Dedifferentiated amniotic fluid mesenchymal stem cell (primary cell): ENCODE results near the gene CAMK2N2.

Experiments used
- DNase-seq: peaks from one replicate; pipeline ENCODE4 v3.0.0-alpha.2; 2016; ENCODE audit errors: extremely low spot score

The CAMK2N2 gene

DNA sequence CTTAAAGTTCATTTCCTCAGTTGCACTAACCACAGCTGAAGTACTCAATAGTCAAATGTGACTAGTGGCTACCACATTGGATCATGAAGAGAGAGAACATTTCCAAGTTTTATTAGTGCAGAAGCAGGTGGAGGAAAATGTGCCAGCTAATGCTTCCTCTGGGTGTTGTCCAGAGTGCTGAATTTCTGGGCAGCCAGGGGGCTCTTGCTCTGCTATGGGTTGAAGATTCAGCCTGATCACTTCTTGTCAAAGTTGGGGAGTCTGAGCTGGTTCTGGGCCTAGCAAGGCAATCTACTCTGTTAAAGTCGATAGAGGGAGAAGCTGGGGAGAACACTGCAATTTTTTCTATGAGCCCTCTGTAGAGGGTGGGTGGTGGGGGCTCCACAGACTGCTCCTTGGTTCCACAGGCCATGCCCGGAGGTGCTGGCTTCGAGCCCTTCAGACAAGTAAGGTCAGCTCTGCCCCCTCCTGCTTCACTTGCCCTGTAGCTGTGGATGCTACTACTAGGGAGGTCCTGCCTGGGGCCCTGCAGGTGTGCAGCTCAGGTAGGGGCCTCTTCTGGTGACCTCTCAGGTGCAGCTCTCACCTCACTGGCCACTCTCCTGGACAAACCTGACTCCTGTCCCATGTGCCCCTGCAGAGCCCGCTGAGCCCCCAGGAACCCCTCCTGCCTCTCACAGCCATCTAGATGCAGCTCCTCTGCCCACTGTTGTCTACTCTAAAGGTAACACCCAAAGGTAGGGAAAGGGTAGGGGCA is 20.8 kb downstream of the CAMK2N2 start:
- no peak for DNase-seq

DNA sequence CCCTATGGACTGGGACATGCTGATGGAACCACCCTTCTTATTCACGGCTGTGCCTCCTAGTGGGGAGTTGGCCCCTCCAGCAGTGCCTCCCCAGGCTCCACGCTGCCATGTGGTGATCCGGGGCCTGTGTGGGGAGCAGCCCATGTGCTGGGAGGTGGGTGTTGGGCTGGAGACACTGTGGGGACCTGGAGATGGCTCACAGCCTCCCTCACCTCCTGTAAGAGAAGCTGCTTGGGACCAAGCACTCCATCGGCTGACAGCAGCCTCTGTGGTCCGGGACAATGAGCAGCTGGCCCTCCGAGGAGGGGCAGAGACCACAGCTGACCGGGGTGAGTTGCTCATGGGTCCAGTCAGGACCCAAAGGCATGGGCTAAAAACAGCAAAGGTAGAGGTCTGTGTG is 21.6 kb downstream of the CAMK2N2 start:
- no peak for DNase-seq

DNA sequence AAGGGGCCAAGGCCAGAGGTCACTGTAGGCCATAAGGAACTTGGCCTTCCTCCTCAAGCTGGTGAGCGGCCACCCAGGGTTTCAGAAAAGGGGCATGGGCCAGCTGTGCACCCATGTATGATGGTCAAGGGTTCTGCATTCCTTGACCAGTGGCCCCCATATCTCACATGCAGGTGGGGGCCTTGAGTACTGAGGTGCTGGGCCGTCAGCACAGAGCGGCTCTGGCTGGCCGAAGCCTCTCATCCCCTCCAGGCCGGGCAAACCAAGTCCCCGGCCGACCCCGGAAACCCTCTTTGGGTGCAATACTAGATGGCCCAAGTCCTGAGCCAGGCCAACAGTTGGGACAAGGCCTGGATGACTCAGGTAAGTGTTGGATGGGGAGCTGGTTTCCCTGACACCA is 22.1 kb downstream of the CAMK2N2 start:
- DNase-seq: no peak

DNA sequence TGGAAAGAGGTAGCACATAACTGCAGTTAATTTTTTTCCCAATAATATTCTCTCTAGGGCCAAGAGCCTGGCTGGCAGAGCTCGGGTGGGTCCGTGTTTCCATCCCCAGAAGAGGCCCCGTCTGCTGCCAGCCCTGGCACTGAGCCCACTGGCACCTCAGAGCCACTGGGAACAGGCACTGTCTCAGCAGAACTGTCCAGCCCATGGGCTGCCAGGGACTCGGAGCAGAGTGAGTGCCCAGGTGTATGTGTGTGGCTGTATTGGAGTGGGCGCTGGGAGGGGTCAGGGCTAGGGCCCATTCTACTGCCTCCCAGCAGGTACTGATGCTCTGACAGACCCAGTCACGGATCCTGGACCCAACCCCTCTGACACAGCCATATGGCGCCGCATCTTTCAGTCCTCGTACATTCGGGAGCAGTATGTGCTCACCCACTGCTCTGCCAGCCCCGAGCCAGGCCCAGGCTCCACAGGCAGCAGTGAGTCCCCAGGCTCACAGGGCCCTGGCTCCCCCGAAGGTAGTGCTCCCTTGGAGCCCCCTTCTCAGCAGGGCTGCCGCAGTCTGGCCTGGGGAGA is 23.0 kb downstream of the CAMK2N2 start:
- DNase-seq: no peak

DNA sequence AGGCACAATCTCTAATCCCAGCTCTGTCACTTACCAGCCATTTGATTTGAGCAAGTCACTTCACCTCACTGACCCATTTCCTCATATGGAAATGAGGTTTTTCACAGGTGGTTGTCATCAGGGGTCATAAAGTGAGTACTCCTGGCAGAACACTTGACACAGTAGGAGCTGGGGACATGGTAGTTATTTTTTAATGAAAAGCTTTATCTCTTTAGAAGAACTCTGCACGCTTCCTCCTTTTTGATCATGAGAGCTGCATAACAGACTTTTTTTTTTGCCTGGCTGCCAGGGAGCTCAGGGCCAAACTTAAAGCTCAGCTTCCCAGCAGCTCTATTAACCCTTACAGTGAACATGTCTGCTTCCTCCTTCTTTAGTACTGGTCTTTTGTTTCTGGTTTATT is 23.5 kb downstream of the CAMK2N2 start:
- no peak for DNase-seq

DNA sequence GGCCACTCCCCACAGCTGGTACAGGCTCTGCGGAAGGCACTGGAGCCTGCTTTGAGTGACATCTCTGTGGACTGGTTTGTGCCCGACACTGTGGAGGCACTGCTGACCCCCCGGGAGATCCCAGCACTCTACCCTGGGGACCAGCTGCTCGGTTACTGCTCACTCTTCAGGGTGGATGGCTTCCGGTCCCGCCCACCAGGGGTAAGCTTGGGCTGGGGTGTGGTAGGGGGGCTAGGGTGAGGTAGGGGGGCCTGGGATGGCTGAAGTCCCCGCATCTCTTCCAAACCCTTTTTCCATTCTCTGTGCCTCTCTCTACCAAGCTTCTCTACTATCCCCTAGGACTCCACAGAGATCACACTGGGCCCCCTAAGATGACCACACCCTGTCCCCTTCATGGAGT is 24.1 kb downstream of the CAMK2N2 start:
- DNase-seq: no peak

DNA sequence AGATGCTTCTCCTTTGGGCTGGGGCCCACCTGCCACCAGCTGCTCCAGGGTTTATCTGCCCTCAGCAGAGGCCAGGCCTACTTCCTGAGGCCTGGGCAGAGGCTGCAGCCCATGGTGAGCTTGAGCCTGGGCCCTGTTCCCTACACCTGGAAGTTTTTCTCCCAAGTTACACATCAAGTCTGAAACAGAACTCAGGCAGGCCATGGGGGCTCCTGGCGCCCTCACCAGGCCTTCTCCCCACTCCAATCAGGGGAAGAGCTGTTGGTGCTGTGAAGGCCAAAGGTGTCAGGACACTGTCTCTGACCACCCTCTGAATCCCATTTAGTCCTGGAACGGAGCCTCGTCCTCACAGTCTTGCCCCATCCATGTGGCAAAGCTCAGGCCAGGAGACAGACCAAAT is 24.7 kb downstream of the CAMK2N2 start:
- no peak for DNase-seq

DNA sequence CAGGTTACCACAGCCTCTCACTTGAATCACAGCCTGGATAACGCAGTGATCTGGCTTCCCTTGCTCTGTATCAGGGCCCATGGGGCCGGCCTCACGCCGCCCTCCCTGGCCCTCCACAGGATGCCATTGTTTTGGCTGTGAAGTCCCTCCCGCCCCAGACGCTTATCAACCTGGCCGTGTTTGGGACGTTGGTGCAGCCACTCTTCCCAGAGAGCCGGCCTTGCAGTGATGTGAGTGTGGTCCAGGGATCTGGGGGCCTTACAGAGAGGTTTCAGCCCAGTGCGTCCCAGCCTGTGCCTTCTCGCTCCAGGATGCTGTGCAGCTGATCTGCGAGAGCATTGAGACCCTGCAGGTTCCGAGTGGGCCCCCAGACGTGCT is 25.3 kb downstream of the CAMK2N2 start:
- no peak for DNase-seq

DNA sequence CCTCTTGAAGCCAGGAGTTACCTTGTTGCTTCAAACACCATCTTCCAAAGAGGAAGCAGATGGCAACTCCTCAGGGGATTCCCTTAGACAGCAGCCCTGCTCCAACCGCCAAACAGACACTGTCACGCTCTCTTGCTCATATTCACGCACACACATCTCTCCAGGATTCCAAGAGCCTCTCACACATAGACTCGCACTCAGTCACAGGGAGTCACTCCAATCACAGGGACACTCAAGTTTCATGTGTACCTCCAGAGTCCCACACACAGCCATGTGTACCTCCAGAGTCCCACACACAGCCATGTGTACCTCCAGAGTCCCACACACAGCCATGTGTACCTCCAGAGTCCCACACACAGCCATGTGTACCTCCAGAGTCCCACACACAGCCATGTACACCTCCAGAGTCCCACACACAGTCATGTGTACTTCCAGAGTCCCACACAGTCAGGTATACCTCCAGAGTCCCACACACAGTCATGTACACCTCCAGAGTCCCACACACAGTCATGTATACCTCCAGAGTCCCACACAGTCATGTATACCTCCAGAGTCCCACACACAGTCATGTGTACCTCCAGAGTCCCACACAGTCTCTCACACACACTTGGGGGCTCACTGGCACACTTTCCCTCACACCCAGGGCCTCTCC is 25.8 kb downstream of the CAMK2N2 start:
- no peak for DNase-seq

DNA sequence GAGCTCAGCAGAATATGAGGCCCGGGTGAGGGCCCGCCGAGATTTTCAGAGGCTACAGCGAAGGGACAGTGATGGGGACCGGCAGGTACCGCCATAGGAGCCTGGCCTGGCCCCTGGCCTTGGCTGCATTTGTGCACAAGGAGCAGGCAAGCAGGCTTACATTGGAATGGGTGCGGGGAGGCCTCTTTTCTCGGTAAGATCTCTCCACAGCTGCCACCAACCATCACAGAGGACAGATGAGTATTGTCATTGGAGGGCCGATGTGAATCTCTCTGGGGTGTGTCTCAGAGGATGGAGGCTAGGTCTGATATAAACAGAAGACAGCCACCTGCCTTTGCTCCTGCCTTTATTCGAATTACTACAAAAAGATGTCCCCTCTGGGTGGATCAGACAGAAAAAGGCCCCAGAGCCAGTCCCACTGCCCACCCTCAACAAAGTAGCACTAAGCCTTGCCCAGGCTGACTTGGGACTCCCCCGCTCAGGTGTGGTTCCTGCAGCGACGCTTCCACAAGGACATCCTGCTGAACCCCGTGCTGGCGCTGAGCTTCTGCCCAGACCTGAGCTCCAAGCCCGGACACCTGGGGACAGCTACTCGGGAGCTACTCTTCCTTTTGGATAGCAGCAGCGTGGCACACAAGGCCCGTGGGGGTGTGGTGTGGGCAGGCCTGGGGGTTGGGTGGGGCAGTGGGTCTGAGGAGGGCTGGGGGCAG is 26.5 kb downstream of the CAMK2N2 start:
- no peak for DNase-seq

DNA sequence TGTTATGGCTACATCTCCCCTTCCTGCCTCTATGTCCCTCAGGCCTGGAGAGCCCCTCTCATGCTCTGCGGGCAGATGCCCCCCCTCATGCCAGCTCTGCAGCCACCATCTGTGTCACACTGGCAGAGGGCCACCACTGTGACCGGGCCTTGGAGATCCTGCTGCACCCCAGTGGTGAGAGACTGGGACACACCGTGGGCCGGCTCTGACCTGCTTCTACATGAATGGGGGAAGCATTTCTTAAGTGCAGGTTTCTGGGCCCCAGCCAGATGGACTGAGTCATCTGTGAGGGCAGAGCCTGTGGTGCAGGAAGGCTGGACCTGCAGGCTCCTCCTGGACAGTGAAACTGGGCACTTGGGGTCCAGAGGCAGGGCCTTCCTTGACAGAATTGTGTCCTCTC is 27.1 kb downstream of the CAMK2N2 start:
- no peak for DNase-seq

DNA sequence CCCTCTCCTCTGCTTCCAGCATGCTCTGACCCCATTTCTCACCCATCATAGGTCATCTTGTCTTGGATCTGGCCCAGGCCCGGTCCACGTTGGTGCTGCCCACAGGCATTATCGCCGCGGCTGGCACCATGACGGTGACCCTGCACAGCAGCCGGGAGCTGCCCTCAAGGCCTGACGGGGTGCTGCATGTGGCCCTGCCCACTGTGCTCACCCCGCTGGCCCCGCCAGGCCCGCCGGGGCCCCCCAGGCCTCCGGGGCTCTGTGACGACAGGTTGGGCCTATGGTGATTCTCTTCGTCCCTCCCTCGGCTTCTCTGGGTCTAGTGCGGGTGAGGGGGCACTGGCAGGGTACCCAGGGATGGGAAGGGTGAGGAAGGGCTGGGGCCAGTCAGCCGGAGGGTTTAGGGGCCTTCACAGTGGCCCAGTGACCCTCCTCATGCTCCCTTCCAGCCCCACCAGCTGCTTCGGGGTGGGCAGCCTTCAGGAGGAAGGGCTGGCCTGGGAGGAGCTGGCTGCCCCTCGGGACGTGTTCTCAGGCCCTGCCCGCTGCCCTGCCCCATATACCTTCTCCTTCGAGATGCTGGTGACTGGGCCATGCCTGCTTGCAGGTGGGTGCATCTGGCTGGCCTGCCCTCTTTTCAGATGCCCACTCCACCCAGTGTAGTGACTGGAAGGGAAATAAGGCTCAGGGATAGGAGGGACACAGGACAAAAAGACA is 28.1 kb downstream of the CAMK2N2 start:
- no peak for DNase-seq

DNA sequence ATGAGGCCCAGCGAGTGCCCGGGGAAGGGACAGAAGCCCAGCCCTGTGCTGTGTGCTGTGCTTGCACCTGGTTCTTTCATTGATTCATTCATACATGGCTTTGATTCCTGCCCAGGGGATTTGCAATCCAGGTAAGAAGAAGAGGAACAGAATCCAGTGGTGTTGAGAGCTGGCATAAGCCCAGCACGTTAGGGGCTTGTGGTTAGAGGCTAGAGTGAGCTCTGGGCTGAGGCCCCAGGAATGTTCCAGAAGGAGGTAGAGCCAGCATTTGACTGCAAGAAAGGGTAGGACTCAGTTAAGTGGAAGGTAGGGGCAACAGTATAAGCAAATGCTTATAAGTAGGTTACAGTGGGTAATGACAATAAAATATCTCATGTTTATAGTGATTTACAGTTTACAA is 29.7 kb downstream of the CAMK2N2 start:
- no peak for DNase-seq

DNA sequence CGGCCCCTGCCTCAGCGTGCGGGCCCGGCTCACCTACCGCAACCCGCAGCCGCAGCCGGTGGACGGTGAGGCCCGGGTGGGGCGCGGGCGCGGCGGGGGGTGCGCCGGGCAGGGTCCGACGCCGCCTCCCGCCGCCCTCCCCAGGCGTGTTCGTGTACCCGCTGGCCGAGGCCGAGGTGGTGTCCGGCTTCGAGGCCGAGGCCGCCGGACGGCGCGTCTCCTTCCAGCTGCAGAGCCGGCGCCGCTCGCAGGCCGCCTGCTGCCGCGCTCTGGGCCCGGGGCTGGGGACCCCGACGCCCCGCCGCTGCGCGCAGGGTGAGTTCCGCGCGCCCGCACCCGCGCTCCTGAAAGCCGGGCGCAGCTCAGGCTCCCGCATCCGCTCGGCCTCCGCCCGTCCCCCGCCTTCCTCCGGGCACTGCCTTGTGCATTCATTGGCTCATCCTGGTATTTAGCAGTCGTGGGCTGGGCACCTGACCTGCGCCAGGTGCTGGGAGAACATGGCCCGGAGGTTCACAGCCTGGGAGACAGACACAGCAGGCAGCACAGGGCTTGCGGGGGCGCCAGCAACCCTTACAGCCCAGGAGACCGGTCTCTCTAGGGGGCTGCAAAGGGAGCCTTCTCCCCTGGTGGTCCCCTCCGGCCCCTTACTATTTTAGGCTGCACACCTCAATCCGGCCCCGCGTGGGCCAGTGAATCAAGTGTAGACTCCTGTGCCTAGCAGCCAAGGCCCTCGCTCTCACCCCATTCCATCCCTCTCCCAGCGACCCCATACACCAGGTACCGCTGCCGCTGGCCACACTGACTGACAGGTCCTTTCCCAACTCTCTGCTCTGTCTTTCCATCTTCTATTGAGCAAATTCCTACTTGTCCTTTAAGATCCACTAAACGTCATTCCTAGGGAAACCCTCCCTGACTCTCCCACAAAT is 30.5 kb downstream of the CAMK2N2 start:
- no peak for DNase-seq

DNA sequence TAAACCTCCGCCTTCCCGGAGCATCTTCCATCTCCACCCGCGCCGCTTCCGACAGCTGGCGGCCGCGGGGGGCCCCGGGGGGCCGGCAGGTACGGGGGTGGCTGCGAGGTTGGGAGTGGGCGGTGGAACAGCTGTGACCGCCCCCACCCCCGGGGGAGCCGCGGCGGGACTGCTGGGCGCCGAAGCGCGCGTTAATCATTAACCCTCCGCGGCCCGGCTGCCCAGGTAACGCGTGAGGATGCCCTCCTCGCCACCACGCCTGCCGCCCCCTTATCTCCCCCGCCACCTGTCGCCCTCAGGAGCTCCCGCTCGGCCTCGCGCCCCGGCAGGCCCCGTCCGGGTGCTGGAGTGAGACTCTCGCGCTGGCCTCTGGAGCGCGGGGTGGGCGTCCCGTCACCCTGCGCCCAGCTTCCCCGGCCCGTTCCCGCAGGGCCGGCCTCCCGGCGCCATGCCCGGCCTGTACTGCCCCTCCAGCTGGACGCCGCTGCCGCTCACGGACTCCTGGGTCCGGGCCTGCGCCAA is 31.2 kb downstream of the CAMK2N2 start:
- DNase-seq: no peak

DNA sequence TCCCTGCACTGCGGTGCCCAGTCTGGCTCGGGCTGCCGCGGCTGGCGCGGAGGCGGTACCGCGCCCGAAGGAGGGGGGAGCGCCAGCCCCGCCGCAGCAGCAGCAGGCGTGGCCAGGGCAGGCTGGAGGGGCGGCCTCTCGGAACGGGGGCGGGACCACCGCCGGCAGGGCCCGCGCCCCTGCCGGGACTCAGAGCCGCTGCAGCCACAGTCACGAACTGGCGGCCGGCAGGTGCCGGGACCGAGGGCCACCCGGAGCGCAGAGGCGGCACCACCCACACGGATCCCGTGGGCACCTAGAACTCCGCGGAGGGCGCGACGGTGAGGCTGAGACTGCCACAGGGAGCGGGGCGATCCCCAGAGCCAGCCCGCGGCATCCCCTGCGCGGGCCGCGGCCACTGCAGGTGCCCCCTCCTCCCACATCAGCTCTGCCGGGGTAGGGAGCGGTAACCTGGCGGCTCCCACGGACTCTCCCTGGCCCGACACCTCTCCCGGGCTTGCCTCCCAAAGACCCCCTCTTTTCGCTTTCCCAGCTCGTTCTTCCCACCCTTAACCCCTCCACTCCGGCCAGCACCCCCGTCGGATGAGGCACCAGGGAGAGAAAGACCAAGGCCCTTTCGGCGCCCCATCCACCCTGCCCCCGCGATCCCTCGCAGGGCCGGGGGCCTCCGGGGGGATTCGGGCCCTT is 31.8 kb downstream of the CAMK2N2 start, which contains the start of gene VWA5B2:
VWA5B2 (plus strand) TSS at position 192 of the 687 bp plus-strand sequence. CDS start 944 bp downstream, outside the sequence.
- no peak for DNase-seq

DNA sequence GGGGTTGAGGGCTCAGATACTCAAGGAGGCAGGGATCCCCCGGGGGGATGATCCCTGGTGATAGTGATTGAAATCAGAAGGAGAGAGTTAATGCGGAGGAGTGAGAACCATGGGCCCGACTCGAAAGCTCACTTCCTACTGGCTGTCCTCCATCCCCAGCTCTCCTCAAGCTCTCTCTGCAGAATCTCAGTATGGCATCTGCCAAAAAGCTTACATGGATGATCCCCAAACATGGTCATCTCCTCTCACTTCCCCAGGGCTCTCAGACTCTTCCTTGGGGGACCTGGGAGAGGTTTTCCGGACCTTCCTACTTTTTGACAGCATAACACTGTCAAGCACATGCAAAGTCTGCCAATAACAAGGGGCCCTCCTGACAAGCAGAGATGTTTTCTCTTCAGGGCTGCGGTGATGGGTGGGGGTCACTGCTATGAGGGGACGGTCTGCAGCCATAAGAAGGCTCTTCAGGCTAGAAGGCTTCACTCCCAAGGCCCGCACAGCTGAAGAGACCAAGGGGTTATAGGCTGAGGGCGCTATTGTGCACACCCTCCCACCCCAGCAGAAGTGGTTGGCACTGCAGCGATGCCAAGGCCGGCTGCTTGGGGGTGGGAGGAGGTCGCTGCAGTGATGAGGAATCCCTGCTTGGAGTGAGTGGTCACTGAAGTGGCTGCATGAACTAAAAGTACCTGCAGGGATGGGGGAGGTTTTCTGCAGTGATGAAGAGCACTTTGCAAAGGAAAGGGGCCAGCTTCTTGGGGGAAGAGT is 32.8 kb downstream of the CAMK2N2 start:
- no peak for DNase-seq

DNA sequence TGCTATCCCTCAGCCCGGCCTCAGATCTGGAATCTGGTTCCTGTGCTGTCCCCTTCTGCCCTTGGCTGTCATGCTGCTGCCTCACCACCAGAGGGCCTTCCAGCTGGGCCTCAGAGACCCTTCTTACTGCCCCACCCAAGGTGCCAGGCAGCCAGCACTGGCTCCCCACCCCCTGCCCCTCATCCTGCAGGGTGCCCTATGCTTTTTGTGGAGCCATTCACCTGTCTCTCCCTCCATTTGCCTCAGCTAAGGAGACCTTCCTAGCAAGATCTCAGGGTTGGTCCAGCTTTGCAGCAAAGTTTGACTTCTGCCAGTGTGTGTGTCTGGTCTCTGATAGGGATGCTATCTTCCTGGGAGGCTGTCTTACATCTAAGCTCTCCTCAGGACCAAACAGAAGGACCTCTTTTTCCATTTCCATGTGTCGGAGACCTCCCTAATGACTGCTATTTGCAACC is 33.8 kb downstream of the CAMK2N2 start:
- DNase-seq: no peak

DNA sequence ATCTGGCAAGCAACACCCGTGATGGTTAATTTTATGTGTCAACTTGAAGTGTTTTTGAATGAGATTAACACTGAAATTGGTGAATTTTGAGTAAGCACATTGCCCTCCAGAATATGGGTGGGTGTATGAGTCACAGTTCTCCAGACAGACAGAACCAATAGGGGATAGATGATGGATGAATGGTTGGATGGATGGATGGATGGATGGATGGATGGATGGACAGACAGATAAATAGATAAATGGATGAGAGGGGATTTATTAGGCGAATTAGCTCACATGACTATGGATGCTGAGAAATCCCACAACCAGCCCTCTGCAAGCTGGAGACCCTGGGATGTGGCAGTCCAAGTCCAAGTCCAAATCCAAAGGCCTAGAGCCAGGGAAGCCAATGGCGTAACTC is 37.4 kb downstream of the CAMK2N2 start:
- no peak for DNase-seq
